NCI-H1105 treated with DMSO at 0.1 percent for 48 hours (cell line): Measurements from ENCODE around the gene TGFBR3.
"Not testable (repeated sequence)": the region's sequence is repeated elsewhere in the genome, so short reads cannot be mapped to it uniquely, and the experiment has no call there.

Experiments used
- DNase-seq: peaks from one replicate; lab custom pipeline; 2025; lab: John Stamatoyannopoulos, UW

TGFBR3 gene

GRCh38 chr1:91684481-91685196, 201.3 kb downstream of the TGFBR3 start:
- no peak for DNase-seq

GRCh38 chr1:91683598-91683951, 202.4 kb downstream of the TGFBR3 start:
- no peak for DNase-seq

- no peak for DNase-seq
Measured at GRCh38 chr1:91682882-91683597, 202.9 kb downstream of the TGFBR3 start.

- DNase-seq: no peak
Measured at GRCh38 chr1:91680556-91681155, 205.3 kb downstream of the TGFBR3 start.

- DNase-seq: no peak
Measured at GRCh38 chr1:91679446-91679845, 206.5 kb downstream of the TGFBR3 start.

GRCh38 chr1:91676030-91676429, 209.9 kb downstream of the TGFBR3 start:
- DNase-seq: no peak

GRCh38 chr1:91674107-91674506, 211.8 kb downstream of the TGFBR3 start:
- DNase-seq: no peak

GRCh38 chr1:91673613-91674012, 212.3 kb downstream of the TGFBR3 start:
- DNase-seq: no peak

GRCh38 chr1:91672601-91673161, 213.3 kb downstream of the TGFBR3 start:
- no peak for DNase-seq

GRCh38 chr1:91670781-91671180, 215.2 kb downstream of the TGFBR3 start:
- DNase-seq: no peak

- DNase-seq: no peak
Measured at GRCh38 chr1:91669584-91670350, 216.2 kb downstream of the TGFBR3 start.

- DNase-seq: not testable (repeated sequence)
Measured at GRCh38 chr1:91666651-91667050, 219.3 kb downstream of the TGFBR3 start.

- DNase-seq: no peak
Measured at GRCh38 chr1:91661121-91661520, 224.8 kb downstream of the TGFBR3 start.

GRCh38 chr1:91660708-91661107, 225.2 kb downstream of the TGFBR3 start:
- DNase-seq: no peak

- DNase-seq: no peak
Measured at GRCh38 chr1:91655912-91656449, 230.0 kb downstream of the TGFBR3 start.

- no peak for DNase-seq
Measured at GRCh38 chr1:91653183-91653582, 232.8 kb downstream of the TGFBR3 start.

- peak; percentile 17 for DNase-seq
Measured at GRCh38 chr1:91651661-91652071, 234.3 kb downstream of the TGFBR3 start.

- no peak for DNase-seq
Measured at GRCh38 chr1:91651243-91651642, 234.7 kb downstream of the TGFBR3 start.

- no peak for DNase-seq
Measured at GRCh38 chr1:91650764-91651163, 235.2 kb downstream of the TGFBR3 start.

GRCh38 chr1:91647061-91647460, 238.9 kb downstream of the TGFBR3 start:
- DNase-seq: no peak

- DNase-seq: no peak
Measured at GRCh38 chr1:91645031-91645430, 240.9 kb downstream of the TGFBR3 start.

GRCh38 chr1:91643431-91643830, 242.5 kb downstream of the TGFBR3 start:
- DNase-seq: no peak
